ENCODE measurements around the gene WIPF3. TPM values are rescaled to one million over a fixed set of nuclear protein-coding genes. Genes with fewer than 3 reads are reported as not detected.

Gene WIPF3
- total and polyA plus RNA-seq, 4 donors: 0.20 to 2.8 (median 0.29) TPM

GRCh38 chr7:29914180-29914579 lies 107.9 kb downstream of the WIPF3 start:
- peaks cover 0 to 4% (median 0%) of the 10 kb centered on the region in 4 donors for H3K36me3 ChIP-seq (ENCODE audit: control insufficient read depth in 4 of 4, insufficient read depth in 4 of 4, low read length in 4 of 4)
- 76 to 86% methylated on average over 4 of the region's 4 CpGs for WGBS, 2 donors
- H3K4me3 ChIP-seq: no peak overlapping the region
- H3K27ac ChIP-seq (ENCODE audit: low read depth in 1 of 2, low read length in 1 of 2): no peak overlapping the region
- H3K9ac ChIP-seq (ENCODE audit: insufficient read depth in 1 of 2, low read length in 2 of 2): no peak overlapping the region
- TF ChIP-seq CTCF (IDR thresholded peaks at IDR 0.05; ENCODE audit: control extremely low read depth, extremely low read depth): no peak
- H3K9me3 ChIP-seq (ENCODE audit: control insufficient read depth in 4 of 4, insufficient read depth in 3 of 4, low read length in 3 of 4): no peaks in the 10 kb centered on the region
- DNase-seq (no peak), ATAC-seq (ENCODE audit: insufficient read depth, low FRiP score) (no peak)
- H3K4me1 ChIP-seq (ENCODE audit: control insufficient read depth in 5 of 5, insufficient read depth in 5 of 5, low read length in 5 of 5): peaks cover 0 to 1% (median 0%) of the 10 kb centered on the region in 5 donors
- no peaks in the 10 kb centered on the region for H3K27me3 ChIP-seq (ENCODE audit: control insufficient read depth in 3 of 3, insufficient read depth in 3 of 3, low read length in 2 of 3)

GRCh38 chr7:29915481-29916215 lies 109.3 kb downstream of the WIPF3 start:
- ATAC-seq (ENCODE audit: insufficient read depth, low FRiP score): no peak
- peaks cover 0 to 1% (median 0%) of the 10 kb centered on the region in 5 donors for H3K4me1 ChIP-seq (ENCODE audit: control insufficient read depth in 5 of 5, insufficient read depth in 5 of 5, low read length in 5 of 5)
- no peak for TF ChIP-seq CTCF (IDR thresholded peaks at IDR 0.05; ENCODE audit: control extremely low read depth, extremely low read depth)
- no peak overlapping the region for H3K4me3 ChIP-seq
- WGBS, 2 donors: 42 to 43% methylated on average over 7 of the region's 7 CpGs
- no peak overlapping the region for H3K27ac ChIP-seq (ENCODE audit: low read depth in 1 of 2, low read length in 1 of 2)
- no peak overlapping the region for H3K9ac ChIP-seq (ENCODE audit: insufficient read depth in 1 of 2, low read length in 2 of 2)
- no peaks in the 10 kb centered on the region for H3K9me3 ChIP-seq (ENCODE audit: control insufficient read depth in 4 of 4, insufficient read depth in 3 of 4, low read length in 3 of 4)
- H3K27me3 ChIP-seq (ENCODE audit: control insufficient read depth in 3 of 3, insufficient read depth in 3 of 3, low read length in 2 of 3): no peaks in the 10 kb centered on the region
- peaks cover 0 to 6% (median 2%) of the 10 kb centered on the region in 4 donors for H3K36me3 ChIP-seq (ENCODE audit: control insufficient read depth in 4 of 4, insufficient read depth in 4 of 4, low read length in 4 of 4)
- no peak for DNase-seq

- Histone ChIP-seq H3K27me3 (ENCODE audit: control insufficient read depth in 3 of 3, insufficient read depth in 3 of 3, low read length in 2 of 3) (no peaks in the 10 kb centered on the region), H3K36me3 (ENCODE audit: control insufficient read depth in 4 of 4, insufficient read depth in 4 of 4, low read length in 4 of 4) (peaks cover 0 to 8% (median 4%) of the 10 kb centered on the region in 4 donors), H3K9ac (ENCODE audit: insufficient read depth in 1 of 2, low read length in 2 of 2) (no peak overlapping the region), H3K9me3 (ENCODE audit: control insufficient read depth in 4 of 4, insufficient read depth in 3 of 4, low read length in 3 of 4) (no peaks in the 10 kb centered on the region), H3K4me1 (ENCODE audit: control insufficient read depth in 5 of 5, insufficient read depth in 5 of 5, low read length in 5 of 5) (peaks cover 0 to 1% (median 0%) of the 10 kb centered on the region in 5 donors), H3K27ac (ENCODE audit: low read depth in 1 of 2, low read length in 1 of 2) (no peak overlapping the region), H3K4me3 (no peak overlapping the region)
- ATAC-seq (ENCODE audit: insufficient read depth, low FRiP score): no peak
- DNase-seq: no peak
- 69 to 84% methylated on average over 4 of the region's 4 CpGs for WGBS, 2 donors
- TF ChIP-seq CTCF (IDR thresholded peaks at IDR 0.05; ENCODE audit: control extremely low read depth, extremely low read depth): no peak
Measured at GRCh38 chr7:29917641-29918040, 111.3 kb downstream of the WIPF3 start.
